HL-60/S4 treated with phorbol 12-myristate 13-acetate at 8.2 ng/mL for 4 days and 3 days (cell line): Measurements from ENCODE around the gene METTL25B.

Experiments
- in situ Hi-C: fragments of 300-500 bp; cut with MboI; formaldehyde crosslinking; loops from 2 replicates; pipeline ENCODE4 v1.15.0; 2022; ENCODE audit warnings: low sequenced_read_pairs

METTL25B gene

GRCh38 chr1:156727926-156728598, at the start of gene METTL25B:
Gene METTL25B, plus strand, starts transcription at chr1:156728469. Its CDS starts 636 bp downstream, at chr1:156729105.
- in situ Hi-C loops: no loop called here

- in situ Hi-C loops: no loop called here
Measured at GRCh38 chr1:156680056-156680455, 48.2 kb upstream of the METTL25B start.

- in situ Hi-C loops: no loop called here
Measured at GRCh38 chr1:156681196-156681960, 46.9 kb upstream of the METTL25B start.

GRCh38 chr1:156682166-156682890, 45.9 kb upstream of the METTL25B start:
- in situ Hi-C loops: no loop called here

- in situ Hi-C loops: no loop called here
Measured at GRCh38 chr1:156684227-156684782, 44.0 kb upstream of the METTL25B start.

- in situ Hi-C loops: no loop called here
Measured at GRCh38 chr1:156689035-156689952, 39.0 kb upstream of the METTL25B start.

- in situ Hi-C loops: no loop called here
Measured at GRCh38 chr1:156689953-156690674, 38.2 kb upstream of the METTL25B start.

GRCh38 chr1:156690675-156691036, 37.6 kb upstream of the METTL25B start:
- in situ Hi-C loops: no loop called here

GRCh38 chr1:156691191-156691590, 37.1 kb upstream of the METTL25B start:
- in situ Hi-C loops: no loop called here

- in situ Hi-C loops: no loop called here
Measured at GRCh38 chr1:156691665-156692440, 36.4 kb upstream of the METTL25B start.

GRCh38 chr1:156692441-156692924, 35.8 kb upstream of the METTL25B start:
- in situ Hi-C loops: no loop called here

- in situ Hi-C loops: no loop called here
Measured at GRCh38 chr1:156692925-156693847, 35.1 kb upstream of the METTL25B start.

- in situ Hi-C loops: no loop called here
Measured at GRCh38 chr1:156693848-156694689, 34.2 kb upstream of the METTL25B start.

GRCh38 chr1:156694690-156694962, 33.6 kb upstream of the METTL25B start:
- in situ Hi-C loops: no loop called here

GRCh38 chr1:156696755-156697154, 31.5 kb upstream of the METTL25B start:
- in situ Hi-C loops: no loop called here

- in situ Hi-C loops: no loop called here
Measured at GRCh38 chr1:156697481-156697880, 30.8 kb upstream of the METTL25B start.

GRCh38 chr1:156698995-156699394, 29.3 kb upstream of the METTL25B start:
- in situ Hi-C loops: no loop called here
